Liver (tissue), 3 donors: Measurements from ENCODE around the gene HDAC5.

Experiments used
- ATF3 ChIP-seq: IDR thresholded peaks from 2 replicates; pipeline ENCODE4 v1.6.1; 2016; ENCODE audit warnings: antibody characterized with exemption
- CTCF ChIP-seq: fragments of 150-350 bp; IDR thresholded peaks from 2 replicates; pipeline ENCODE4 v1.5.1; 2017; ENCODE audit warnings: improper control_type of control experiment, low read depth, low read length; ENCODE audit not compliant: missing input control
- GABPA ChIP-seq, 2 donors: IDR thresholded peaks in 1 of 2; conservative IDR thresholded peaks in 1 of 2; 2 replicates each; pipeline ENCODE4 v1.6.1; 2016; ENCODE audit warnings: antibody characterized with exemption in 2 of 2, mild to moderate bottlenecking in 1 of 2, moderate library complexity in 1 of 2
- JUND ChIP-seq, 2 donors: IDR thresholded peaks; 2 replicates each; pipeline ENCODE4 v1.6.1; 2016; ENCODE audit warnings: antibody characterized with exemption in 2 of 2
- MAX ChIP-seq: IDR thresholded peaks from 2 replicates; pipeline ENCODE4 v1.6.1; 2016; ENCODE audit warnings: antibody characterized with exemption
- RAD21 ChIP-seq, 2 donors: IDR thresholded peaks; 2 replicates each; pipeline ENCODE4 v1.6.1; 2016; ENCODE audit warnings: antibody characterized with exemption in 2 of 2, mild to moderate bottlenecking in 2 of 2
- REST ChIP-seq: IDR thresholded peaks from 2 replicates; pipeline ENCODE4 v1.6.1; 2016; ENCODE audit warnings: antibody characterized with exemption, mild to moderate bottlenecking
- RXRA ChIP-seq, 2 donors: IDR thresholded peaks; 2 replicates each; pipeline ENCODE4 v1.6.1; 2017 to 2018; ENCODE audit warnings: antibody characterized with exemption in 2 of 2, mild to moderate bottlenecking in 1 of 2
- SP1 ChIP-seq: IDR thresholded peaks from 2 replicates; pipeline ENCODE4 v1.6.1; 2018; ENCODE audit warnings: antibody characterized with exemption, mild to moderate bottlenecking
- TAF1 ChIP-seq: conservative IDR thresholded peaks from 2 replicates; pipeline ENCODE4 v1.6.1; 2016; ENCODE audit warnings: antibody characterized with exemption, mild to moderate bottlenecking
- ZBTB33 ChIP-seq: IDR thresholded peaks from 2 replicates; pipeline ENCODE4 v1.6.1; 2016; ENCODE audit warnings: antibody characterized with exemption
- donor health status: healthy.
- donor health status: healthy.

- TF ChIP-seq CTCF (no peak), REST (no peak), ZBTB33 (no peak), SP1 (no peak), MAX (no peak), JUND (IDR thresholded peaks at IDR 0.05) (no peak), TAF1 (no peak), ATF3 (no peak), GABPA (IDR thresholded peaks at IDR 0.05 in 1 of 2, conservative IDR thresholded peaks at IDR 0.05 in 1 of 2) (no peak), RXRA (IDR thresholded peaks at IDR 0.05) (no peak), RAD21 (IDR thresholded peaks at IDR 0.05) (no peak)
These were observed 43.9 kb upstream of the HDAC5 start for GRCh38 chr17:44167181-44167861.
